Smooth muscle cell (in vitro differentiated cells): ENCODE results near the gene ZBTB7C. TPM values are rescaled to one million over a fixed set of nuclear protein-coding genes. Genes with fewer than 3 reads are reported as not detected.

Experiments
- DNase-seq: peaks from one replicate; lab custom pipeline; 2025; ENCODE audit not compliant: unreplicated experiment; lab: John Stamatoyannopoulos, UW
- H2AFZ ChIP-seq: fragments of 200-600 bp; sonication (generic); 2 replicates; pipeline ENCODE4 v1.6.0; 2016; ENCODE audit warnings: antibody characterized with exemption, low read depth, mild to moderate bottlenecking
- H3F3A ChIP-seq: fragments of 200-600 bp; sonication (generic); 2 replicates; pipeline ENCODE4 v1.6.0; 2017; ENCODE audit warnings: antibody characterized with exemption, low read depth
- H3K27ac ChIP-seq: fragments of 200-600 bp; sonication (generic); 2 replicates; pipeline ENCODE4 v1.5.1; 2016; ENCODE audit warnings: low read depth, mild to moderate bottlenecking
- H3K27me3 ChIP-seq: fragments of 200-600 bp; sonication (generic); 2 replicates; pipeline ENCODE4 v1.6.1; 2016; ENCODE audit warnings: low read depth, mild to moderate bottlenecking
- H3K36me3 ChIP-seq: fragments of 200-600 bp; sonication (generic); 2 replicates; pipeline ENCODE4 v1.5.1; 2016; ENCODE audit warnings: low read depth
- H3K4me1 ChIP-seq: fragments of 200-600 bp; sonication (generic); 2 replicates; pipeline ENCODE4 v1.5.1; 2016; ENCODE audit warnings: low read depth
- H3K4me2 ChIP-seq: fragments of 200-600 bp; sonication (generic); 2 replicates; pipeline ENCODE4 v1.6.0; 2016; ENCODE audit warnings: mild to moderate bottlenecking
- H3K4me3 ChIP-seq: fragments of 200-600 bp; sonication (generic); 2 replicates; pipeline ENCODE4 v1.5.1; 2016; ENCODE audit warnings: mild to moderate bottlenecking
- H3K79me2 ChIP-seq: fragments of 200-600 bp; sonication (generic); 2 replicates; pipeline ENCODE4 v1.6.0; 2016; ENCODE audit warnings: low read depth, mild to moderate bottlenecking
- H3K9ac ChIP-seq: fragments of 200-600 bp; sonication (generic); 2 replicates; pipeline ENCODE4 v1.6.0; 2016; ENCODE audit warnings: low read depth
- H3K9me3 ChIP-seq: fragments of 200-600 bp; sonication (generic); replicated peaks from 2 replicates; pipeline ENCODE4 v1.5.1; 2016; ENCODE audit warnings: low read depth
- H4K20me1 ChIP-seq: fragments of 200-600 bp; sonication (generic); 2 replicates; pipeline ENCODE4 v1.6.0; 2016; ENCODE audit warnings: low read depth
- CTCF ChIP-seq: fragments of 200-600 bp; sonication (generic); IDR thresholded peaks from 2 replicates; pipeline ENCODE4 v1.5.1; 2017; ENCODE audit warnings: borderline replicate concordance, mild to moderate bottlenecking, antibody characterized with exemption; ENCODE audit not compliant: insufficient read depth, poor library complexity, severe bottlenecking
- WGBS: methylation state at CpG from one replicate; pipeline ENCODE4 v1.1.7; 2016; ENCODE audit warnings: low lambda C conversion rate; 5-methylcytosine and 5-hydroxymethylcytosine counted together
- polyA plus RNA-seq: library from polyadenylated mRNA; unstranded; fragments of >200 nt; fragmentation: Nextera tagmentation; extraction: Ambion mirVana; gene quantifications from 2 replicates; pipeline ENCODE4 v1.2.1, GENCODE V29; 2016
- total RNA-seq: library from RNA; depleted of rRNA; stranded (reverse); fragments of >200 nt; gene quantifications from 2 replicates; pipeline ENCODE4 v1.2.3, GENCODE V29; 2014

Gene ZBTB7C
- total and polyA plus RNA-seq, 2 experiments from 2014 or later = 0.48 to 0.63 TPM

- Histone ChIP-seq H2AFZ (no peak overlapping the region), H3K27ac (no peak overlapping the region), H3F3A (no peaks in the 10 kb centered on the region), H3K27me3 (peaks cover 2% of the 10 kb centered on the region), H3K4me2 (no peak overlapping the region), H3K79me2 (no peaks in the 10 kb centered on the region), H4K20me1 (no peaks in the 10 kb centered on the region), H3K9ac (no peak overlapping the region), H3K4me1 (no peaks in the 10 kb centered on the region), H3K9me3 (no peaks in the 10 kb centered on the region), H3K36me3 (no peaks in the 10 kb centered on the region), H3K4me3 (no peak overlapping the region)
- DNase-seq = no peak
- 69% methylated on average over 1 of the region's 2 CpGs for WGBS
- no peak for TF ChIP-seq CTCF
These were observed 180.9 kb downstream of the ZBTB7C start for GRCh38 chr18:48228301-48228715.

- Histone ChIP-seq H3K27me3 (peaks cover 12% of the 10 kb centered on the region), H3K4me2 (no peak overlapping the region), H3F3A (no peaks in the 10 kb centered on the region), H2AFZ (no peak overlapping the region), H3K36me3 (no peaks in the 10 kb centered on the region), H3K4me1 (no peaks in the 10 kb centered on the region), H3K27ac (no peak overlapping the region), H3K9me3 (no peaks in the 10 kb centered on the region), H3K4me3 (no peak overlapping the region), H3K79me2 (no peaks in the 10 kb centered on the region), H3K9ac (no peak overlapping the region), H4K20me1 (no peaks in the 10 kb centered on the region)
- WGBS = 55% methylated on average over 6 of the region's 6 CpGs
- DNase-seq = no peak
- TF ChIP-seq CTCF = no peak
These were observed 182.0 kb downstream of the ZBTB7C start for GRCh38 chr18:48227206-48227605.

GRCh38 chr18:48226401-48226800 lies 182.8 kb downstream of the ZBTB7C start:
- no peak for DNase-seq
- H3F3A ChIP-seq = no peaks in the 10 kb centered on the region
- H4K20me1 ChIP-seq = no peaks in the 10 kb centered on the region
- 100% methylated on average over 1 of the region's 1 CpG for WGBS
- H3K27me3 ChIP-seq = peaks cover 12% of the 10 kb centered on the region
- no peaks in the 10 kb centered on the region for H3K4me1 ChIP-seq
- H3K36me3 ChIP-seq = no peaks in the 10 kb centered on the region
- H3K9me3 ChIP-seq = no peaks in the 10 kb centered on the region
- H3K27ac ChIP-seq = no peak overlapping the region
- H3K4me3 ChIP-seq = no peak overlapping the region
- H3K79me2 ChIP-seq = no peaks in the 10 kb centered on the region
- no peak overlapping the region for H3K9ac ChIP-seq
- H3K4me2 ChIP-seq = no peak overlapping the region
- no peak overlapping the region for H2AFZ ChIP-seq
- TF ChIP-seq CTCF = no peak

- no peaks in the 10 kb centered on the region for H3K36me3 ChIP-seq
- WGBS = 87% methylated on average over 4 of the region's 4 CpGs
- H3K79me2 ChIP-seq = no peaks in the 10 kb centered on the region
- H3K27me3 ChIP-seq = peaks cover 12% of the 10 kb centered on the region
- no peak for TF ChIP-seq CTCF
- H3K9ac ChIP-seq = no peak overlapping the region
- no peaks in the 10 kb centered on the region for H3F3A ChIP-seq
- H3K4me3 ChIP-seq = no peak overlapping the region
- H3K4me2 ChIP-seq = no peak overlapping the region
- no peaks in the 10 kb centered on the region for H3K4me1 ChIP-seq
- no peaks in the 10 kb centered on the region for H3K9me3 ChIP-seq
- H2AFZ ChIP-seq = no peak overlapping the region
- DNase-seq = no peak
- H4K20me1 ChIP-seq = no peaks in the 10 kb centered on the region
- H3K27ac ChIP-seq = no peak overlapping the region
These were observed 187.1 kb downstream of the ZBTB7C start for GRCh38 chr18:48222118-48222517.
